GM13977 (cell line): ENCODE data around the gene RACGAP1.

Experiments used
- DNase-seq: peaks from one replicate; pipeline ENCODE4 v3.0.0; 2012; ENCODE audit warnings: low spot score
- in situ Hi-C: fragments of 300-500 bp; cut with MboI; formaldehyde crosslinking; loops from one replicate; pipeline ENCODE4 v1.12.0; 2022; ENCODE audit warnings: low sequenced_read_pairs, low pct_unique_long_range_greater_than_20kb, mixed read lengths, inconsistent platforms; ENCODE audit not compliant: unreplicated experiment
- TF ChIP-seq, protein P1 (sequence below): IDR thresholded peaks from 2 replicates; pipeline ENCODE4 v1.5.1; 2012; ENCODE audit warnings: mild to moderate bottlenecking, control low read depth; ENCODE audit not compliant: insufficient read depth; ENCODE audit errors: extremely low read depth, missing control alignments

RACGAP1 gene

DNA sequence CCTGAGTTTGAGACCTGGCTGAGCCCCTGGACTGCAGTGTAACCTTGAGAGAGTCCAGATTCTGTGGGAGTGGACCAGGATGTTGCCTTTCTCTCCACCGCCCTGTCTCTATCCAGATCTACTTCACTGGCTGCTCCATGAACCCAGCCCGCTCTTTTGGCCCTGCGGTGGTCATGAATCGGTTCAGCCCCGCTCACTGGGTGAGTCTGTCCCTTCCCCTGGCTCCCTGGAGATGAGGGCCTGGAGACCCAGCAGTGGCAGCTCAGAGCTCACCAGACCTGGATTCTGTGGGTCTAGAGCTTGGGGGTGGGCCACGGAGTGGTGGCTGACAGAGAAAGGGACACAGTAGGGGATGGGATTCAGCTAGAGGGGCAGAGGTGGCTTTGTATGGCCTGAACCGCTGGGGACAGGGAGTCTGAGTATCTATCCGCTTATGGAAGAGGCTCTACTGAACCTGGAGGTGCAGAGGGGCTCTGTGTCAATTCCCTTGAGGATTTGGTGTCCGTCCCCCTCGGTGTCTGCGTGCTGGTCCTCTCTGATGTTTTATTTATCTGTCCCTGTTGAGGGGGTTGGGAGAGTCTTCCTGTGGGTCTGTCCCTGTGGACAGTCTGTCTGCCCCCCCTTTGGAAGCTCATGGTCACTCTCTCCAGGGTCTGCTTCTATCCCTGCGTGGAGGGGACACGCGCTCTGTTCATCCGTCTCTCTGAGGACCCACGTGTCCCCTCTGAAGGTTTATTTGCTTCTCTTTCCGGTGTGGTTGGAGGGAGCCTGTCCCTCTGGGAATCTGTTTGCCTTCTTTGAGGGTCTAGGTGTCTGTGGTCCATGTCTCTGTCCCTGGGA, 61.1 kb downstream of the RACGAP1 start:
- in situ Hi-C loops: loop anchor here (10.0 kb wide), 1 partner anchor 91 kb away; the partner anchor contains the start of gene ASIC1
- DNase-seq: no peak
- TF ChIP-seq, protein P1, sequence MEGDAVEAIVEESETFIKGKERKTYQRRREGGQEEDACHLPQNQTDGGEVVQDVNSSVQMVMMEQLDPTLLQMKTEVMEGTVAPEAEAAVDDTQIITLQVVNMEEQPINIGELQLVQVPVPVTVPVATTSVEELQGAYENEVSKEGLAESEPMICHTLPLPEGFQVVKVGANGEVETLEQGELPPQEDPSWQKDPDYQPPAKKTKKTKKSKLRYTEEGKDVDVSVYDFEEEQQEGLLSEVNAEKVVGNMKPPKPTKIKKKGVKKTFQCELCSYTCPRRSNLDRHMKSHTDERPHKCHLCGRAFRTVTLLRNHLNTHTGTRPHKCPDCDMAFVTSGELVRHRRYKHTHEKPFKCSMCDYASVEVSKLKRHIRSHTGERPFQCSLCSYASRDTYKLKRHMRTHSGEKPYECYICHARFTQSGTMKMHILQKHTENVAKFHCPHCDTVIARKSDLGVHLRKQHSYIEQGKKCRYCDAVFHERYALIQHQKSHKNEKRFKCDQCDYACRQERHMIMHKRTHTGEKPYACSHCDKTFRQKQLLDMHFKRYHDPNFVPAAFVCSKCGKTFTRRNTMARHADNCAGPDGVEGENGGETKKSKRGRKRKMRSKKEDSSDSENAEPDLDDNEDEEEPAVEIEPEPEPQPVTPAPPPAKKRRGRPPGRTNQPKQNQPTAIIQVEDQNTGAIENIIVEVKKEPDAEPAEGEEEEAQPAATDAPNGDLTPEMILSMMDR: no peak

DNA sequence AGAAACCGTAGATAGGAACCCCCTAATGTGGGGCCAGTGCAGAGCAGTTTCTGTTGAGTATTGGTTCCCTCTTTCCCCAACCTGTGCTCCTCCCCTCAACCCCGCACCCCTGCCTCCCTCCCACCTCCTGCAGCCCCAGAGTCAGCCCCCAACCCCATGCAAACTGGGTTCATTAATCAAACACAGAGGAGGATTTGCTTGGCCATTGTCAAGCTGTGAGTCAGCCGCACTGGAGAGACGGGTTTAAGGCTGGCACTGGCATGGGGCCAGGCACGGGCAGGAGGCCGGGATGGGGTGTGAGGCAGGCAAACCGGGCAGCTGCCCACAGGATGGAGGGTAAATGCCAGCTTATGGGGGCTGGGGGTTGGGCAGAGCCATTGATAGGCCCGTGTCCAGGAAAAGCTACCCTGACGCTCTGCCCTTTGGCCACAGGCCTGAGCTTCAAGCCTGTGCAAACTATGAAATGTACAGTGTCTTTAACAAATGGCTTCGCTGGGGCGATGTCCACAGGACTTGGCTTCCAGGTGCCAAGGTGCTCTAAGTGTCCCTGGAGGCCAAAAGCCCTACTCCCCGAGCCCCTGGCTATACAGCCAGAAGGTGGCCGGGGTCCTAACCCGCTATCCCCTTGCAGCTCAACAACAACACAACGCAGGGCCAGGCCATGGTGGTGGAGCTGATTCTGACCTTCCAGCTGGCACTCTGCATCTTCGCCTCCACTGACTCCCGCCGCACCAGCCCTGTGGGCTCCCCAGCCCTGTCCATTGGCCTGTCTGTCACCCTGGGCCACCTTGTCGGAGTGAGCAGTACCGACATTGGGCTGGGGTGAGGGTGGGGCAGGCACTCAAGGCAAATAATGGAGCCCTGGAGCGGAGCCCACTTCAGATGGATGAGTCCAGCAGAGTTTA, 62.2 kb downstream of the RACGAP1 start:
- in situ Hi-C loops: loop anchor here (10.0 kb wide), 1 partner anchor 92 kb away; the partner anchor contains the start of gene ASIC1
- DNase-seq: no peak
- TF ChIP-seq, protein P1: no peak

DNA sequence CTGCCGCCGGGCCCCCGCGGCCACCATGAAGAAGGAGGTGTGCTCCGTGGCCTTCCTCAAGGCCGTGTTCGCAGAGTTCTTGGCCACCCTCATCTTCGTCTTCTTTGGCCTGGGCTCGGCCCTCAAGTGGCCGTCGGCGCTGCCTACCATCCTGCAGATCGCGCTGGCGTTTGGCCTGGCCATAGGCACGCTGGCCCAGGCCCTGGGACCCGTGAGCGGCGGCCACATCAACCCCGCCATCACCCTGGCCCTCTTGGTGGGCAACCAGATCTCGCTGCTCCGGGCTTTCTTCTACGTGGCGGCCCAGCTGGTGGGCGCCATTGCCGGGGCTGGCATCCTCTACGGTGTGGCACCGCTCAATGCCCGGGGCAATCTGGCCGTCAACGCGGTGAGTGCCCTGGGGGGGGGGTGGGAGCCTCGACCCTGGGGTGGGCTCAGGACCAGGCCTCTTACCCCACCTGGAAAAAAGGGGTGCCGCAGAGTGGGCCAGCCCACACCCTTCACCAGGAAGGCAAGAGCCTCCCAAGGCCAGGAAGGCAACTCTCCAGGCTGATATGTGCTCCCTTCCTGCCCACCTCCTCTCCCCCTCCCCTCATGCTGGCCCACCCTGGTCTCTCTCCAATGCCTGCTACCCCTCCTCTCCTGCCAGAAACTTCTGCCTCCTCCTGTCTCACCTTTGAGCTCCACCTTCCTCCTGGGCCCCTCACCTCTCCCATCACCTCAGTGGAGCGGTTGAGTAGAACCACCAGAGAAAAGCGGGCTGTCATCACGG, 63.1 kb downstream of the RACGAP1 start:
- no peak for DNase-seq
- TF ChIP-seq, protein P1: no peak

DNA sequence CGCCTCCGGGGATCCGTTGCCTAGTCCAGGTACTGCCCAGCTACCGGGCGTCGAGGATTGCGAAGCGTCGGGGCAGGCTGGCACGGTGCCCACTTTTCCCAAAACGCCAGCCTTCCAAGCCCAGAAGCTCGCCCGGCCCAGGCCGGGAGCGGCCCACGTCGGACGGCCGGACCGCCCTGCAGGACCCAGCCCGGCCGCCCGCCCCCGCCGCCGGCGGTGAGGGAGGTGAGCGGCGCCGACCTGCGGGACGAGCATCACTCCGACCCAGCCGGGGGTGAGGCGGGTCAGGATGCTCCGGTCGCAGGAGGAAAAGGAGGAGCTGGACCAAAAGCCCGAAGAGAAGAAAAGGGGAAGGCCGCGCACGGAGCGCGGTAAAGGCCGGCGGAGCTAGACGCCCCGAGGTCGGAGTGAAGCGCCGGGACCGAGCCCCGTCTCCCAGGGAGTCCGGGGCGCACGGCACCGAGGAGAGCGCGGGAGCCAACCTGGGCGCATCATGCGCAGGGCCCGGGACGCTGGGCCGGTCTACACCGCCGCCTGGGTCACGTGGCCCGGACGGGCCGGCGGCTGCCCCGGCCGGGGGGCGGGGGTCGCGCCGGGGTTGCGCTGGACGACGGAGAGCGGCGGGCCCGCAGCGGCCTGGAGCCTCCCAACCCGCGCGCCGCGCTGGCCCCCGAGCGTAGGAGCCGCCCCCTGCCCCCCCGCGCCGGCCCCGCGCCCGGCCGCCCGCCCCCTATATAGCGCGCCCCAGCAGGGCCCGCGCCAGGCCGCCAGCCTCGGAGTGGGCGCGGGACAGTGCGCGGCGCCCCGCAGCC, 64.0 kb downstream of the RACGAP1 start, which contains the start of gene AQP5:
Gene AQP5, plus strand, starts transcription at position 762 of the 812 bp plus-strand sequence. CDS start 146 bp downstream, outside the sequence.
- no peak for DNase-seq
- TF ChIP-seq, protein P1: no peak
- in situ Hi-C loops: loop anchor here (10.0 kb wide), 1 partner anchor 93 kb away; the partner anchor contains the start of gene ASIC1

More for the DNA sequence above, 63.1 kb downstream of the RACGAP1 start:
- in situ Hi-C loops: loop anchor here (10.0 kb wide), 1 partner anchor 93 kb away; the partner anchor contains the start of gene ASIC1

DNA sequence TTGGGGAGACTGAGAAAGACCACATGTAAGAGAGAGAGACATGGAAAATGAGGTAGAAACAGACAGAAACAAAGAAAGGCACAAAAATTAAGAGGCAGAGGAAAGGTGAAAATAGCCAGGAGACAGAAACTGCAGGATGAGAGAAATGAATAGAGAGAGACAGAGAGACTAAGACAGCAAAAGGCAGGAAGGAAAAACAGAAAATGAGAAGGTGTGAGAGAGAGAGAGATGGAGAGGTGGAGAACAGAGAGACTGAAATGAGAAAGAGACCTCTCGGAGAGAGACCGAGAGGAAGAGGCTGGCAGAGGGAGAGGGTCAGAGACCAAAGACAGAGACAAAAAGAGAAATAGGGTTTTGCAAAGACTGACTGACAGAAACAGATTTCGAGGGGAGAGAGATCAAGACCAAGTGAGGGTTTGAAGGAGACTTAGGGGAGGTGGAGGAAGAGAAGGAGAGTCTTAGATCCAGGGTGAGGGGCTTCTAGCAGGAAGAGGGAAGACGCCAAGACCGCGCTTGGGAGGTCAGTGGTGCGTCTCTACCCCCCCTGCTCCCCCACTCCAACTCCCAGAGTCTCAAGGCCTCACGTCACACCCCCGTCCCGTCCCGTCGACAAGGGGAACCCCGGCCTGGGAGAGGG, 64.7 kb downstream of the RACGAP1 start:
- in situ Hi-C loops: loop anchor here (10.0 kb wide), 1 partner anchor 94 kb away; the partner anchor contains the start of gene ASIC1
- DNase-seq: no peak
- TF ChIP-seq, protein P1: no peak
